GM08714 (cell line): ENCODE data around the gene PTGR1.
A peak's percentile ranks its signal among the peaks of the same experiment; 100 is the strongest.
"Not testable (repeated sequence)": the region's sequence is repeated elsewhere in the genome, so short reads cannot be mapped to it uniquely, and the experiment has no call there.

Experiments
- H3K4me3 ChIP-seq: fragments of 200-500 bp; sonication (Bioruptor generic); 2 replicates; pipeline ENCODE4 v1.5.1; 2014; ENCODE audit warnings: mild to moderate bottlenecking, low read length, inconsistent platforms
- ZNF274 ChIP-seq: IDR thresholded peaks from 2 replicates; pipeline ENCODE4 v1.6.1; 2012; ENCODE audit warnings: mild to moderate bottlenecking, low read depth, low read length

PTGR1 gene

DNA sequence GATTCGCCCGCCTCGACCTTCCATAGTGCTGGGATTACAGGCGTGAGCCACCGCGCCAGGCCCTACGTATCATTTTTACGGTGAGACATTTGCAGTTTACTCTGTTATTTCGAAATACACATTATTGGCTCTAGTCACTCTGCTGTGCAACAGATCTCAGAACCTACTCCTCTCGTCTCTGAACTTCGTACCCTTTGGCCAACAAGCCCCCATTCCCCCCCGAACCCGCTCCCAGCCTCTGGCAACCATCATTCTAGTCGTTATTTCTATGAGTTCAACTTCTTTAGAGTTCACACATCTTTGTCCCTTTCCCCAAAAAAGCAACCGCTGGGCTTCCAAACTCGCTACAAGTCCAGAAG is 735 bp downstream of the PTGR1 start:
- TF ChIP-seq ZNF274, result no peak
- peak overlapping the region; percentile 62; the same call in 1 of the 2 replicates for H3K4me3 ChIP-seq

DNA sequence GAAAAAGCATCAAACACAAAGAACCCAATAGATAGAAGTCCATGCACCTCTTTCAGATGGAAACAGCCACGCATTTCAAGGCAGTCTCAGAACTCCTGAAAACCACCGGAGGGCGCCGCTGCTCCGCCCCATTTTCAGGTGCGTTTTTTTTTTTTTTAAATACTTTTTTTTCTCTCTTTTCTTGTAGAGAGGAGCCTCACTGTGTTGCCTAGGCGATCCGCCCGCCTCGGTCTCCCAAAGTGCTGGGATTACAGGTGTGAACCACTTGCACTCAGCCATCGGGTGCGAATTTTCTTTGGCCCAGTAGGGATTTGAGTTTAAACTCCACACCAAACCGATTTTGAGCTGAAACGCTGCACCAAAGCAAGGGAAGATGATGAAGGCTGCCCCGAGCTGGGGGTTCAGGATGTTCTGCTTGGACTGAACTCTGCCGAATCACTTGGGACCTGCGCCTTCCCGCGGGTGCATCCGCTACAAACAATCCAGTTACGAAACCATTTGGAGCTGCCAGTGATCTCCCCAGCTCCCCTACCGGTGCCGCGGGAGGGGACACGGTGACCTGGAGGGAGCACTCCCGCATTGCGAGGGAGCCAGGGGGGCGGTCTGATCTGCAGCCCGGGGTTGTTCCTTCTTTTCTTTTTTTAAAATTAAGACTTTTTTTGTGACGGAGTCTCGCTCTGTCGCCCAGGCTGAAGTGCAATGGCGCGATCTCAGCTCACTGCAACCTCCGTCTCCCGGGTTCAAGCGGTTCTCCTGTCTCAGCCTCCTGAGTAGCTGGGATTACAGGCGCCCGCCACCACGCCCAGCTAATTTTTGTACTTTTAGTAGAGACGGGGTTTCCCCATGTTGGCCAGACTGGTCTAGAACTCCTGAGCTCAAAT is 1.4 kb downstream of the PTGR1 start:
- peak overlapping the region; percentile 62; the same call in 1 of the 2 replicates for H3K4me3 ChIP-seq
- TF ChIP-seq ZNF274, result no peak

DNA sequence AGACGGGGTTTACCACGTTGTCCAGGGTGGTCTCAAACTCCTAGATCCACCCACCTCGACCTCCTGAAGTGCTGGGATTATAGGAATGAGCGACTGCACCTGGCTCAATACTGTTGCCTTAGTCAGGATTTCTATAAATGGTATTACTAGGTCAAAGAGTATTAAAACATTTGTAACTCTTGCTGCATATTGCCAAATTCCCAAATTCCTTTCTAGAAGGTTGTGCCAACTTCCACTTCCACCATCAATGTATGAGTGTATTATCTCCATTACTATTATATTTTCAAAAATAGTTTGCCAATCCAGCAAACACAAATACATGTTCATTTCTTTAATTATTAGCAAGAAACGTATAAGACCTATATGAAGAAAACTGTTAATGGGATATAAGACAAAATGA is 10.6 kb downstream of the PTGR1 start:
- no peak overlapping the region for H3K4me3 ChIP-seq
- no peak for TF ChIP-seq ZNF274

DNA sequence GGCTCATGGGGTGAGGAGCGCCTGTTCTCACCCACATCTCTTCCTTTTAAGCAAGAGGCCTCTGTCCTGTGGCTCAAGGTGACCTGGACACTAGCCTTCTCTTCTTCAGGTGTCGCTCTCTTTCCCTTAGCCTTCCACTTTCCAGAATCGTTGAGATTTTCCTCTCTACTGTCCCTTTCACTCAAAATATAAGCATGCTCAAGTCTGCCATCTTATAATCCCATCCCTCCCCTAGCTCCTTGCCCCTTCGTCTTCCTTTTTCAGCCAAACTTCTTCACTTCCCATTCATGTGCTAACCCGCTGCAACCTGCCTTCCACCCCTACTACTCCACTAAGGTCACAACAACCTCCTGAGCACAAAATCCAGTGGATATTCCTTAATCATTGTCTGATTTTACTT is 13.1 kb downstream of the PTGR1 start:
- H3K4me3 ChIP-seq, result no peak overlapping the region
- TF ChIP-seq ZNF274, result no peak

DNA sequence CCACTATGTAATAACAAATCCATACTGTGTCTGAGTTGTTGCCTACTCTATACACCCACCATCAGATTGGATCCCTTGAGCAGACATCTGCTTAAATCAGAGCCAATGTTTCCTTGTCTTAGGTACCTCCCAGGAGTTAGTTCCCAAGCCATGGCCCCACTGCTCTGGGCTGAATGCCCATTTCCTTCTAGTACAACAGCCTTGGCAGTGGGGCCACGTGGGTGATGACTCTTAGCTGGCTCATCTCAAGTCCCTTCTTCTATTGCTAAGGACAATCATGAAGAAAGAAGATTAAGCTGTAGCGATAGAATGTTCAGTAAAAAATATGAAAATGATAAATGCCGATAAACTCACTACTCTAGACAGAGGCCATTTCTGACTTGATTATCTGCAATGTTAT is 16.6 kb downstream of the PTGR1 start:
- no peak overlapping the region for H3K4me3 ChIP-seq
- no peak for TF ChIP-seq ZNF274

DNA sequence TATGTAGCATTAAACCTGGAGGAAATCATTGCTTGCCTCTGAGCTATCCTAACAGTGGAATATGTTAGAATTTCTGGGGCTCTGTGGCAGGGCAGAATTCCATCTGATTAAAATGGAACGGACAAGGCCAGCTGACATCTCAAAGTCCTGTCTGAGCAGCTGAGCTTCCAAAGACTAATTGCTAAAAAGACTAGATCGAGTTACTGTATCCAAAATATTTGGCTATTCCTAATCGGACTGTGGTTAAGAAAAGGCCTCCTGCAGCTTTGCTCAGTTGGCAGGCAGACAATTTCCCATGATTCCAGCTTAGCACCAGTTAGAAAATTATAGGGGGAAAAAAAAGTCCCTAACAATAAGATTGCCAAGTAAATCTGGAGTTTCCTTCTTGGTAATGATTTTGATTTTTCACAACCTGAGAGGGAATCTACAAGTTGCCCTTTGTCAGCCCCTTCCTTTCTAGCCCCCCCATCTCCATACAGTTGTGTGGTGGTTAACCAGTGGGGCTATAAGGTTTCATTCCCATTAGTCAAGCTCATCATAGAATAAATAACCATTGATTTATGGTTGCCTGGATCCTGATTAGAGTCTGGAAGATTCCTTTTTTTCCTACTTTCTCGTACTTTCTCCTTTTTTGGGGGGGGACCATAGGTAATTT is 26.4 kb downstream of the PTGR1 start:
- H3K4me3 ChIP-seq, result no peak overlapping the region
- TF ChIP-seq ZNF274, result no peak

DNA sequence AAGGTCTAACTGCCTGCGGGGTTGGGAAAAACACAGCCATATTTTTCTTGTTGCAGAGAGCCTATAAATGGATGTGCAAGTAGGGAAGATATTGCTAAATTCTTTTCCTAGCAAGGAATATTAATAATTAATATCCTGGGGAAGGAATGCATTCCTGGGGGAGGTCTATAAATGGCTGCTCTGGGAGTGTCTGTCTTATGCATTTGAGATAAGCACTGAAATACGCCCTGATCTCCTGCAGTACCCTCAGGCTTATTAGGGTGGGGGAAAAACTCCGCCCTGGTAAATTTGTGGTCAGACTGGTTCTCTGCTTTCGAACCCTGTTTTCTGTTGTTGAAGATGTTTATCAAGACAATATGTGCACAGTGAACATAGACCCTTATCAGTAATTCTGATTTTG is 31.3 kb downstream of the PTGR1 start:
- not testable (repeated sequence) for H3K4me3 ChIP-seq

DNA sequence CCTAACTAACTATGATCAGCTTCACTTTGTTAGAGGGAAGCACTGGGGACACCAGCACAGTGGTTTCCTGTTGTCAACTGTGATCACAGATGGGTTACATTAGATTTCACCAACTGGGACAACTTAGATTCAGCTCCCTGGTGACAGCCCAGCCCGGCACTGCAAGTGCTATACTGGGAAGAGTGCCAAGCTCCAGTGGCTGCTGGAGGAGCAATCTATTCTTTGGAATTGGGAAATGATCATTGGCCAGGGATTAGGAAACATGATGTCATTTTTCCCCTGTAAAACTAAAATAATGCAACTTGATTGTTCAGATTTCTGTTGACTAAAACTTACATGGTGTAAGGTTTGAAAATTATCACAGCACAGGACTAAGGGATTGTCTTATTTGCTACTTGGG is 33.2 kb downstream of the PTGR1 start:
- TF ChIP-seq ZNF274, result no peak
- H3K4me3 ChIP-seq, result no peak overlapping the region

DNA sequence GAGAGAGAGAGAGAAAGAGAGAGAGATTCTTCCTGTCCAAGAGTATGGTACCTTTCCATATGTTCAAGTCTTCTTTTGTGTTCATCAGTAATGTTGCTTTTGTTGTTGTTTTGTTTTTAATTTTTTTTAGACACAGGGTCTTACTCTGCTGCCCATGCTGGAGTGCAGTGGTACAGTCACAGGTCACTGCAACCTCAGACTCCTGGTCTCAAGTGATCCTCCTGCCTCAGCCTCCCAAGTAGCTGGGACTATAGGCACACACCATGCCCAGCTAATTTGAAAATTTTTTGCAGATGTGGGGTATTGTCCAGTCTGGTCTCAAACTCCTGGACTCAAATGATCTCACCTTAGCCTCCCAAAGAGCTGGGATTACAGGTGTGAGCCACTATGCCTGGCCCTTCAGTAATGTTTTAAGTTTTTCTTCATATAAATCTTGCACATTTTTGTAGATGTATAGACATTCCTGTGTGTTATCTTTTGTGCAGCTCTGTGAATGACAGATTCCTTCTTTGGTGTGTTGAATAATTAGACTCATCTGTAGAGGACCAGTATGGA is 38.2 kb downstream of the PTGR1 start:
- no peak for TF ChIP-seq ZNF274
- H3K4me3 ChIP-seq, result no peak overlapping the region

DNA sequence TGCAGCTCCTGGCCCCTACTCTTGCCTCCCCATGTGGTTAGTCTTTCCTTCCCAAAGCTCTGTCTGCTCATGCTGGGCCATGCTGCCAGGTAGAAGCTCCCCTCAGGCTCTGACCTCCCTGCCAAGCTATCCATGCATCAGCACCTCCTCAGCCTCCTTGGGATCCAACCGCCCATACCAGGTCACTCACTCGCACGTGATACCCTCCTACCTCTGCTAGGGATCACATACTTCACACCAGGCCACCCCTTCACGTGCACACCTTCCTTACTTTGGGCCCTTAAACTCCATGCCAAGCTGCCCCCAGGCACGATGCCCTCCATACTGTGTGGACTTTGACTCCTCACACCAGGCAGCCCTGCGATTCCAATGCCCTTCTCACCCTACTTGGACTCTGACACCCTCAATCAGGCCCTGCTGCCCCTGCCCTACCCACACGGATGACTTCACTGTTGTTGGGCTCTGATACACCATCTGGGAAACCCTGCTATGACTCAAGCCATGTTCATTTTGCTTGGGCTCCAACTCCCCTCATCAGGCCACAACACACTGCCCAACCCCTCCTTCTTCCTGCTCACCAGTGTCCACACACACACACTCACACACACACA is 40.3 kb downstream of the PTGR1 start:
- no peak overlapping the region for H3K4me3 ChIP-seq
- no peak for TF ChIP-seq ZNF274

DNA sequence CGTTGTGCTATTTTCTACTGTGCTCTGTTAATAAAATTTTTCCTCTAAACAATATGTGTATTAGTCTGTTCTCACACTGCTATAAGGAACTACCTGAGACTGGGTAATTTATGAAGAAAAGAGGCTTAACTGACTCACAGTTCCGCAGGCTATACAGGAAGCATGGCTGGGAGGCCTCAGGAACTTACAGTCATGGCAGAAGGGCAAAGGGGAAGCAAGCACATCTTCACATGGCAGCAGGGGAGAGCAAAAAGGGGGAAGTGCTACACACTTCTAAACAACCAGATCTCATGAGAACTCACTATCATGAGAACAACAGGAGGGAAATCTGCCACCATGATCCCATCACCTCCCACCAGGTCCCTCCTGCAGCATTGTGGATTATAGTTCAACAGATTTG is 44.0 kb downstream of the PTGR1 start:
- H3K4me3 ChIP-seq, result not testable (repeated sequence)

DNA sequence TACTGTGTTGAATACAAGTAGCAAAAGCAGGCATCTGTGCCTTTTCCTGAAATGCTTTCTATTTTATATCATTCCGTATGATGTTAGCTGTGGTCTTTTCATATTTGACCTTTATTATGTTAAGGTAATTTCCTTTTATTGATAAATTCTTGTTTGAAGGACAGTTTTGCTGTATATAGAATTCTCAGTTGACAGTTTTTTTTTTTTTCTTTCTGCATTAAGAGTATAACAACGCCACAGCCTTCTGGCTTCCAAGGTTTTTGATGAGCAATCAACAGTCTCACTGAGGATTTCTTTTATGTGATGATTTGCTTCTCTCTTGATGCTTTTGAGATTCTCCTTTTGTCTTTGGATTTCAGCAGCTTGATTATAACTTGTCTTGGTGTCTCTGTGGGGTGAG is 50.8 kb downstream of the PTGR1 start:
- H3K4me3 ChIP-seq, result no peak overlapping the region
- no peak for TF ChIP-seq ZNF274

DNA sequence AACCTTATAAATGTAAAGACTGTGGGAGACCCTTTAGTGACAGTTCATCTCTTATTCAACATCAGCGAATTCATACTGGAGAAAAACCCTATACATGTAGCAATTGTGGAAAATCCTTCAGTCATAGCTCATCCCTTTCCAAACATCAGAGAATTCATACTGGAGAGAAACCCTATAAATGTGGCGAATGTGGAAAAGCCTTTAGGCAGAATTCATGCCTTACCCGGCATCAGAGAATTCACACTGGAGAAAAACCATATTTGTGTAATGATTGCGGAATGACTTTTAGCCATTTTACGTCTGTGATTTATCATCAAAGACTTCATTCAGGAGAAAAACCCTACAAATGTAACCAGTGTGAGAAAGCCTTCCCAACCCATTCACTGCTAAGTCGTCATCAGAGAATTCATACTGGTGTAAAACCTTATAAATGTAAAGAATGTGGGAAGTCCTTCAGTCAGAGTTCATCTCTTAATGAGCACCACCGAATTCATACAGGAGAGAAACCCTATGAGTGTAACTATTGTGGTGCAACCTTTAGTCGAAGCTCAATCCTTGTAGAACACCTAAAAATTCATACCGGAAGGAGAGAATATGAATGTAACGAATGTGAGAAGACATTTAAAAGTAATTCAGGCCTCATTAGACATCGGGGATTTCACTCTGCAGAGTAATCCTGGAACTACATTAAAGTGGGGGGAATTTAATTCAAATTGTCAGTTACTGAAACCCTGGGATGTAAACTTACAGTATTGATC is 56.8 kb downstream of the PTGR1 start:
- no peak overlapping the region for H3K4me3 ChIP-seq
- peak; percentile 95 for TF ChIP-seq ZNF274

DNA sequence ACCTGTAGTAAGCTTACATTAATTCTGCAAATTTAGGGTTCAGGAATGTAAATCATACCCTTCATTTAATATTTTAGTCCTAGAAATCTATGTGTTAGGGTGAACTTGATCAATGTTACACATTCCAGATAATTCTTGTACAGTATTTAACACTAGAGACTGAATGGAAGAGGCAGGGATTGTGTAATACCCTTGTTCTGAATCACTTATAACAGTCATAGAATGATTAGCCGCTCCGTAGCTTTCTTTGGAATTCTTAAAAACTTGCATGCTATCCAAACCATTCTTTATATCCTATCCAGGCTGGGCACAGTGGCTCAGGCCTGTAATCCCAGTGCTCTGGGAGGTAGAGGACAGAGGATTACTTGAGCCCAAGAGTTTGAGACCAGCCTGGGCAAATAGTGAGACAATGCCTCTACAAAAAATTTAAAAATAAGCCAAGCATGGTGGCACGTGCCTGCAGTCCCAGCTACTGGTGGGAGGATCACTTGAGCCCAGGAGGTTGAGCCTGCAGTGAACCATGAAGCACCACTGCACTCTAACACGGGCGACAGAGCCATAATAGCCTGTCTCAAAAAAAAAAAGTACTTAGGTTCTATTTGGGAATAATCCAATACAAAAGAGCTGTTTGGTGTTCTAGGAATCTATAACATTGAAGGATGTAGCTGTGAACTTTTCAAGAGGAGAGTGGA is 66.2 kb downstream of the PTGR1 start:
- TF ChIP-seq ZNF274, result no peak

More for the DNA sequence above, 66.2 kb downstream of the PTGR1 start:
- no peak overlapping the region for H3K4me3 ChIP-seq
